ENCODE data around the gene PPP1R17.

The PPP1R17 gene

GRCh38 chr7:31683445-31684225 is 3.4 kb upstream of the PPP1R17 start:
- no peak overlapping the region for H3K4me3 ChIP-seq (ENCODE audit: low read length)
- TF ChIP-seq CTCF (conservative IDR thresholded peaks at IDR 0.05; ENCODE audit: low read depth, low read length): no peak
- no peak for DNase-seq (ENCODE audit: low read depth)

- H3K4me3 ChIP-seq (ENCODE audit: low read length): no peak overlapping the region
- no peak for DNase-seq (ENCODE audit: low read depth)
- no peak for TF ChIP-seq CTCF (conservative IDR thresholded peaks at IDR 0.05; ENCODE audit: low read depth, low read length)
Measured at GRCh38 chr7:31688372-31688771, 1.4 kb downstream of the PPP1R17 start.

GRCh38 chr7:31688996-31689395 is 2.0 kb downstream of the PPP1R17 start:
- no peak overlapping the region for H3K4me3 ChIP-seq (ENCODE audit: low read length)

DNA sequence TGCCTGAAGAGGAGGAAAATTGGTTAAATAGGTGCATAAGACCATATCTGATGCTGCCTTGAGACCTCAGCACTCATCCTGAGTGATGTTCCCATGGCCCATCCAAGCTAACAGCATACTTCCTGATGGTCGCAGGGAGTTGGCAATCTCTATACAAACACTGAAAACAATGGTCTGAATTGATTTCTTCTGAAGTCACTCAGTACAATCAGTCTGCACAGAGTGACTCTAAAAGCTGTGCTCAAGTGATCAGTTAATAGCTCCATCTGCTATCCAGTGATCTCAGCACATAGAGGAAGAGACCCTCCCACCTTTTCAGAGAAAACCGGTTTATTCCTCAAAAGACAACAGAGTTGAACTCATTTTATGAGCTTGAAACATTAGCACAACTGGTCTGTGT is 3.9 kb downstream of the PPP1R17 start:
- no peak for DNase-seq (ENCODE audit: low read depth)
- H3K4me3 ChIP-seq (ENCODE audit: low read length): no peak overlapping the region
- no peak for TF ChIP-seq CTCF (conservative IDR thresholded peaks at IDR 0.05; ENCODE audit: low read depth, low read length)

More at GRCh38 chr7:31688996-31689395, 2.0 kb downstream of the PPP1R17 start:
- no peak for TF ChIP-seq CTCF (conservative IDR thresholded peaks at IDR 0.05; ENCODE audit: low read depth, low read length)
- DNase-seq (ENCODE audit: low read depth): no peak

GRCh38 chr7:31692451-31692850 is 5.4 kb downstream of the PPP1R17 start:
- DNase-seq (ENCODE audit: low read depth): no peak
- no peak overlapping the region for H3K4me3 ChIP-seq (ENCODE audit: low read length)
- TF ChIP-seq CTCF (conservative IDR thresholded peaks at IDR 0.05; ENCODE audit: low read depth, low read length): no peak

GRCh38 chr7:31692871-31693270 is 5.9 kb downstream of the PPP1R17 start:
- DNase-seq (ENCODE audit: low read depth): no peak
- no peak for TF ChIP-seq CTCF (conservative IDR thresholded peaks at IDR 0.05; ENCODE audit: low read depth, low read length)
- no peak overlapping the region for H3K4me3 ChIP-seq (ENCODE audit: low read length)

All from retinal pigment epithelial cell (primary cell).